ENCODE results near the gene FHAD1.

The FHAD1 gene

GRCh38 chr1:15246960-15247614, at the start of gene FHAD1:
FHAD1 (plus strand) TSS chr1:15247223; CDS start chr1:15251785, 4,562 bp downstream.
- DNase-seq (ENCODE audit: low read depth) = no peak

- no peak for DNase-seq (ENCODE audit: low read depth)
Measured at GRCh38 chr1:15197591-15198447, 49.2 kb upstream of the FHAD1 start.

- no peak for DNase-seq (ENCODE audit: low read depth)
Measured at GRCh38 chr1:15198684-15199083, 48.3 kb upstream of the FHAD1 start.

GRCh38 chr1:15201221-15201620, 45.8 kb upstream of the FHAD1 start:
- DNase-seq (ENCODE audit: low read depth) = no peak

GRCh38 chr1:15201849-15202551, 45.0 kb upstream of the FHAD1 start:
- DNase-seq (ENCODE audit: low read depth) = no peak

- no peak for DNase-seq (ENCODE audit: low read depth)
Measured at GRCh38 chr1:15204931-15205330, 42.1 kb upstream of the FHAD1 start.

GRCh38 chr1:15205586-15206346, 41.3 kb upstream of the FHAD1 start:
- no peak for DNase-seq (ENCODE audit: low read depth)

- DNase-seq (ENCODE audit: low read depth) = no peak
Measured at GRCh38 chr1:15206418-15207030, 40.5 kb upstream of the FHAD1 start.

GRCh38 chr1:15207031-15207828, 39.8 kb upstream of the FHAD1 start:
- DNase-seq (ENCODE audit: low read depth) = no peak

GRCh38 chr1:15207829-15208429, 39.1 kb upstream of the FHAD1 start:
- no peak for DNase-seq (ENCODE audit: low read depth)

- DNase-seq (ENCODE audit: low read depth) = no peak
Measured at GRCh38 chr1:15210651-15211375, 36.2 kb upstream of the FHAD1 start.

- no peak for DNase-seq (ENCODE audit: low read depth)
Measured at GRCh38 chr1:15211424-15211823, 35.6 kb upstream of the FHAD1 start.

GRCh38 chr1:15212216-15212953, 34.6 kb upstream of the FHAD1 start:
- DNase-seq (ENCODE audit: low read depth) = no peak

GRCh38 chr1:15212954-15213291, 34.1 kb upstream of the FHAD1 start:
- DNase-seq (ENCODE audit: low read depth) = no peak

GRCh38 chr1:15213341-15213821, 33.6 kb upstream of the FHAD1 start:
- DNase-seq (ENCODE audit: low read depth) = no peak

GRCh38 chr1:15214527-15214926, 32.5 kb upstream of the FHAD1 start:
- no peak for DNase-seq (ENCODE audit: low read depth)

GRCh38 chr1:15215116-15215515, 31.9 kb upstream of the FHAD1 start:
- DNase-seq (ENCODE audit: low read depth) = no peak

- DNase-seq (ENCODE audit: low read depth) = no peak
Measured at GRCh38 chr1:15217654-15218053, 29.4 kb upstream of the FHAD1 start.
